Mucosa of stomach (tissue), 1 donor: ENCODE results near the gene CALHM4.

Experiments used
- H3K27me3 ChIP-seq: one replicate; pipeline ENCODE4 v1.7.0; 2013; ENCODE audit warnings: mild to moderate bottlenecking, low read length; ENCODE audit not compliant: control insufficient read depth, insufficient read depth
- H3K36me3 ChIP-seq: one replicate; pipeline ENCODE4 v1.7.0; 2013; ENCODE audit warnings: low read length; ENCODE audit not compliant: control insufficient read depth, insufficient read depth
- H3K4me1 ChIP-seq: one replicate; pipeline ENCODE4 v1.7.0; 2013; ENCODE audit warnings: mild to moderate bottlenecking, low read length; ENCODE audit not compliant: control insufficient read depth, insufficient read depth
- H3K4me3 ChIP-seq: one replicate; pipeline ENCODE4 v1.7.0; 2013; ENCODE audit warnings: low read length
- H3K9ac ChIP-seq: one replicate; pipeline ENCODE4 v1.7.0; 2013; ENCODE audit warnings: mild to moderate bottlenecking, low read length, moderate library complexity
- H3K9me3 ChIP-seq: one replicate; pipeline ENCODE4 v1.7.0; 2013; ENCODE audit warnings: mild to moderate bottlenecking, low read length, moderate library complexity; ENCODE audit not compliant: control insufficient read depth
- donor health status: Pancreatic carcinoma.

Gene CALHM4

GRCh38 chr6:116524236-116524635 lies 29.3 kb upstream of the CALHM4 start:
- H3K9ac ChIP-seq = no peak overlapping the region
- H3K9me3 ChIP-seq = no peaks in the 10 kb centered on the region
- H3K27me3 ChIP-seq = no peaks in the 10 kb centered on the region
- no peak overlapping the region for H3K4me3 ChIP-seq
- H3K4me1 ChIP-seq = no peaks in the 10 kb centered on the region
- H3K36me3 ChIP-seq = no peaks in the 10 kb centered on the region

- no peak overlapping the region for H3K9ac ChIP-seq
- peaks cover 3% of the 10 kb centered on the region for H3K27me3 ChIP-seq
- H3K36me3 ChIP-seq = no peaks in the 10 kb centered on the region
- no peaks in the 10 kb centered on the region for H3K9me3 ChIP-seq
- peaks cover 6% of the 10 kb centered on the region for H3K4me1 ChIP-seq
- no peak overlapping the region for H3K4me3 ChIP-seq
Observed at GRCh38 chr6:116528133-116528532, 25.4 kb upstream of the CALHM4 start.

GRCh38 chr6:116528780-116529179 lies 24.8 kb upstream of the CALHM4 start:
- H3K36me3 ChIP-seq = no peaks in the 10 kb centered on the region
- H3K27me3 ChIP-seq = peaks cover 3% of the 10 kb centered on the region
- no peaks in the 10 kb centered on the region for H3K9me3 ChIP-seq
- H3K9ac ChIP-seq = no peak overlapping the region
- H3K4me3 ChIP-seq = no peak overlapping the region
- H3K4me1 ChIP-seq = peaks cover 6% of the 10 kb centered on the region

GRCh38 chr6:116529466-116530290 lies 23.9 kb upstream of the CALHM4 start:
- Histone ChIP-seq H3K9ac (no peak overlapping the region), H3K36me3 (no peaks in the 10 kb centered on the region), H3K9me3 (no peaks in the 10 kb centered on the region), H3K27me3 (peaks cover 3% of the 10 kb centered on the region), H3K4me3 (no peak overlapping the region), H3K4me1 (peaks cover 6% of the 10 kb centered on the region)

GRCh38 chr6:116530436-116530835 lies 23.1 kb upstream of the CALHM4 start:
- Histone ChIP-seq H3K27me3 (peaks cover 3% of the 10 kb centered on the region), H3K4me3 (no peak overlapping the region), H3K4me1 (peaks cover 6% of the 10 kb centered on the region), H3K9ac (no peak overlapping the region), H3K36me3 (no peaks in the 10 kb centered on the region), H3K9me3 (no peaks in the 10 kb centered on the region)

- Histone ChIP-seq H3K9ac (no peak overlapping the region), H3K36me3 (no peaks in the 10 kb centered on the region), H3K4me3 (no peak overlapping the region), H3K27me3 (peaks cover 3% of the 10 kb centered on the region), H3K4me1 (peaks cover 6% of the 10 kb centered on the region), H3K9me3 (no peaks in the 10 kb centered on the region)
Observed at GRCh38 chr6:116531675-116532570, 21.6 kb upstream of the CALHM4 start.

- Histone ChIP-seq H3K4me3 (no peak overlapping the region), H3K36me3 (no peaks in the 10 kb centered on the region), H3K27me3 (peaks cover 3% of the 10 kb centered on the region), H3K9ac (no peak overlapping the region), H3K4me1 (peaks cover 6% of the 10 kb centered on the region), H3K9me3 (no peaks in the 10 kb centered on the region)
Observed at GRCh38 chr6:116533233-116533957, 20.2 kb upstream of the CALHM4 start.

GRCh38 chr6:116535109-116535508 lies 18.4 kb upstream of the CALHM4 start:
- Histone ChIP-seq H3K9me3 (no peaks in the 10 kb centered on the region), H3K36me3 (no peaks in the 10 kb centered on the region), H3K4me1 (peaks cover 6% of the 10 kb centered on the region), H3K9ac (no peak overlapping the region), H3K4me3 (no peak overlapping the region), H3K27me3 (peaks cover 3% of the 10 kb centered on the region)

GRCh38 chr6:116536216-116536621 lies 17.3 kb upstream of the CALHM4 start:
- peaks cover 8% of the 10 kb centered on the region for H3K27me3 ChIP-seq
- no peak overlapping the region for H3K9ac ChIP-seq
- peaks cover 3% of the 10 kb centered on the region for H3K4me1 ChIP-seq
- no peaks in the 10 kb centered on the region for H3K36me3 ChIP-seq
- H3K4me3 ChIP-seq = no peak overlapping the region
- no peaks in the 10 kb centered on the region for H3K9me3 ChIP-seq

GRCh38 chr6:116542426-116542825 lies 11.1 kb upstream of the CALHM4 start:
- Histone ChIP-seq H3K9me3 (no peaks in the 10 kb centered on the region), H3K4me1 (no peaks in the 10 kb centered on the region), H3K9ac (no peak overlapping the region), H3K4me3 (no peak overlapping the region), H3K27me3 (peaks cover 18% of the 10 kb centered on the region), H3K36me3 (no peaks in the 10 kb centered on the region)

- H3K36me3 ChIP-seq = no peaks in the 10 kb centered on the region
- H3K27me3 ChIP-seq = peaks cover 18% of the 10 kb centered on the region
- H3K4me1 ChIP-seq = no peaks in the 10 kb centered on the region
- no peaks in the 10 kb centered on the region for H3K9me3 ChIP-seq
- H3K4me3 ChIP-seq = no peak overlapping the region
- no peak overlapping the region for H3K9ac ChIP-seq
Observed at GRCh38 chr6:116543149-116543548, 10.4 kb upstream of the CALHM4 start.
